ENCODE measurements around the gene ADAM20. TPM values are rescaled to one million over a fixed set of nuclear protein-coding genes. Genes with fewer than 3 reads are reported as not detected.

ADAM20 gene
- total and polyA plus RNA-seq, 2 donors (not counting 1 experiment from before 2014, with no cell fraction given): 0.18 to 2.7 TPM

GRCh38 chr14:70536830-70537229, 2.0 kb upstream of the ADAM20 start:
- H3K9me3 ChIP-seq (ENCODE audit: control extremely low read depth in 1 of 3, control insufficient read depth in 2 of 3, insufficient read depth in 1 of 3, low read length in 2 of 3): peaks cover 0 to 1% (median 0%) of the 10 kb centered on the region in 3 donors
- no peak overlapping the region for H2AFZ ChIP-seq (ENCODE audit: insufficient read depth, low read depth, low read length, poor library complexity, severe bottlenecking)
- ChIA-PET POLR2A (no interaction called here), CTCF (no interaction called here)
- no peak overlapping the region for H3K4me2 ChIP-seq (replicated peaks; ENCODE audit: low read depth, low read length, poor library complexity, severe bottlenecking)
- intact Hi-C loops (cut with micrococcal nuclease): no loop called here
- Mint-ChIP-seq H3K4me1 (peaks cover 5% of the 10 kb centered on the region), H3K27me3 (no peaks in the 10 kb centered on the region), H3K9me3 (ENCODE audit: insufficient read depth) (peaks cover 5% of the 10 kb centered on the region), H3K4me3 (no peak overlapping the region), H3K27ac (no peak overlapping the region)
- no peak overlapping the region for H3K9ac ChIP-seq (ENCODE audit: low read length)
- TF ChIP-seq, protein P1, sequence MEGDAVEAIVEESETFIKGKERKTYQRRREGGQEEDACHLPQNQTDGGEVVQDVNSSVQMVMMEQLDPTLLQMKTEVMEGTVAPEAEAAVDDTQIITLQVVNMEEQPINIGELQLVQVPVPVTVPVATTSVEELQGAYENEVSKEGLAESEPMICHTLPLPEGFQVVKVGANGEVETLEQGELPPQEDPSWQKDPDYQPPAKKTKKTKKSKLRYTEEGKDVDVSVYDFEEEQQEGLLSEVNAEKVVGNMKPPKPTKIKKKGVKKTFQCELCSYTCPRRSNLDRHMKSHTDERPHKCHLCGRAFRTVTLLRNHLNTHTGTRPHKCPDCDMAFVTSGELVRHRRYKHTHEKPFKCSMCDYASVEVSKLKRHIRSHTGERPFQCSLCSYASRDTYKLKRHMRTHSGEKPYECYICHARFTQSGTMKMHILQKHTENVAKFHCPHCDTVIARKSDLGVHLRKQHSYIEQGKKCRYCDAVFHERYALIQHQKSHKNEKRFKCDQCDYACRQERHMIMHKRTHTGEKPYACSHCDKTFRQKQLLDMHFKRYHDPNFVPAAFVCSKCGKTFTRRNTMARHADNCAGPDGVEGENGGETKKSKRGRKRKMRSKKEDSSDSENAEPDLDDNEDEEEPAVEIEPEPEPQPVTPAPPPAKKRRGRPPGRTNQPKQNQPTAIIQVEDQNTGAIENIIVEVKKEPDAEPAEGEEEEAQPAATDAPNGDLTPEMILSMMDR (IDR thresholded peaks at IDR 0.05): no peak
- no peak for TF ChIP-seq EZH2 (IDR thresholded peaks at IDR 0.05; ENCODE audit: borderline replicate concordance, insufficient read depth, low read depth, low read length, poor library complexity, severe bottlenecking)
- ATAC-seq (ENCODE audit: low read depth) (no peak), DNase-seq (no peak)
- whole genome bisulfite sequencing (ENCODE audit: insufficient coverage): 88% methylated on average over 1 of the region's 1 CpG
- no peak overlapping the region for H3K27ac ChIP-seq (ENCODE audit: low read length in 2 of 2)
- no peak overlapping the region for H3K4me3 ChIP-seq (ENCODE audit: control extremely low read depth in 1 of 5, extremely low read depth in 1 of 5, insufficient read depth in 1 of 5, low read depth in 2 of 5, low read length in 4 of 5)
- no peaks in the 10 kb centered on the region for H4K20me1 ChIP-seq (ENCODE audit: control insufficient read depth, insufficient read depth, low read length, poor library complexity, severe bottlenecking)
- H3K79me2 ChIP-seq (ENCODE audit: control insufficient read depth, insufficient read depth, low read length): no peaks in the 10 kb centered on the region
- H3K36me3 ChIP-seq (replicated peaks in 1 of 2; ENCODE audit: control extremely low read depth in 1 of 2, control insufficient read depth in 1 of 2, extremely low read depth in 1 of 2, insufficient read depth in 2 of 2, low read length in 1 of 2): peaks cover 0 to 2% of the 10 kb centered on the region in 2 experiments
- no peaks in the 10 kb centered on the region for H3K4me1 ChIP-seq (ENCODE audit: control insufficient read depth in 2 of 2, insufficient read depth in 2 of 2, low read length in 2 of 2)
- H3K27me3 ChIP-seq (replicated peaks in 1 of 4; ENCODE audit: control extremely low read depth in 1 of 4, control insufficient read depth in 3 of 4, insufficient read depth in 4 of 4, low read length in 3 of 4): no peaks in the 10 kb centered on the region

GRCh38 chr14:70530417-70530816, 4.4 kb downstream of the ADAM20 start:
- Histone ChIP-seq H3K4me2 (replicated peaks; ENCODE audit: low read depth, low read length, poor library complexity, severe bottlenecking) (no peak overlapping the region), H3K9ac (ENCODE audit: low read length) (no peak overlapping the region), H2AFZ (ENCODE audit: insufficient read depth, low read depth, low read length, poor library complexity, severe bottlenecking) (no peak overlapping the region), H3K79me2 (ENCODE audit: control insufficient read depth, insufficient read depth, low read length) (no peaks in the 10 kb centered on the region), H3K27me3 (replicated peaks in 1 of 4; ENCODE audit: control extremely low read depth in 1 of 4, control insufficient read depth in 3 of 4, insufficient read depth in 4 of 4, low read length in 3 of 4) (no peaks in the 10 kb centered on the region), H3K9me3 (ENCODE audit: control extremely low read depth in 1 of 3, control insufficient read depth in 2 of 3, insufficient read depth in 1 of 3, low read length in 2 of 3) (peaks cover 0 to 1% (median 0%) of the 10 kb centered on the region in 3 donors), H3K4me3 (ENCODE audit: control extremely low read depth in 1 of 5, extremely low read depth in 1 of 5, insufficient read depth in 1 of 5, low read depth in 2 of 5, low read length in 4 of 5) (no peak overlapping the region), H4K20me1 (ENCODE audit: control insufficient read depth, insufficient read depth, low read length, poor library complexity, severe bottlenecking) (no peaks in the 10 kb centered on the region), H3K36me3 (replicated peaks in 1 of 2; ENCODE audit: control extremely low read depth in 1 of 2, control insufficient read depth in 1 of 2, extremely low read depth in 1 of 2, insufficient read depth in 2 of 2, low read length in 1 of 2) (peaks cover 0 to 6% of the 10 kb centered on the region in 2 experiments), H3K4me1 (ENCODE audit: control insufficient read depth in 2 of 2, insufficient read depth in 2 of 2, low read length in 2 of 2) (no peaks in the 10 kb centered on the region), H3K27ac (ENCODE audit: low read length in 2 of 2) (no peak overlapping the region)
- ChIA-PET CTCF (no interaction called here), POLR2A (no interaction called here)
- Mint-ChIP-seq H3K9me3 (ENCODE audit: insufficient read depth) (peaks cover 3% of the 10 kb centered on the region), H3K4me3 (no peak overlapping the region), H3K27ac (no peak overlapping the region), H3K4me1 (no peaks in the 10 kb centered on the region), H3K27me3 (no peaks in the 10 kb centered on the region)
- no CpG with 5 or more reads among the region's 2 CpGs for WGBS (ENCODE audit: insufficient coverage)
- intact Hi-C loops (cut with micrococcal nuclease): no loop called here
- no peak for DNase-seq
- no peak for ATAC-seq (ENCODE audit: low read depth)
- TF ChIP-seq, protein P1 (IDR thresholded peaks at IDR 0.05): no peak
- no peak for TF ChIP-seq EZH2 (IDR thresholded peaks at IDR 0.05; ENCODE audit: borderline replicate concordance, insufficient read depth, low read depth, low read length, poor library complexity, severe bottlenecking)
